Muscle layer of duodenum (tissue), 2 donors: Measurements from ENCODE around the gene RAI1.

Experiments
- H3K27ac ChIP-seq: one replicate; pipeline ENCODE4 v1.7.0; 2013; ENCODE audit warnings: mild to moderate bottlenecking, low read length
- H3K27me3 ChIP-seq: one replicate; pipeline ENCODE4 v1.7.0; 2013; ENCODE audit warnings: low read depth, mild to moderate bottlenecking, control low read depth, low read length
- H3K36me3 ChIP-seq, 2 donors: one replicate each; pipeline ENCODE4 v1.7.0; 2013; ENCODE audit warnings: low read length in 2 of 2, control low read depth in 1 of 2, mild to moderate bottlenecking in 1 of 2; ENCODE audit not compliant: insufficient read depth in 2 of 2, control insufficient read depth in 1 of 2
- H3K4me1 ChIP-seq, 2 donors: one replicate each; pipeline ENCODE4 v1.7.0; 2013; ENCODE audit warnings: low read length in 2 of 2, mild to moderate bottlenecking in 2 of 2, control low read depth in 1 of 2, moderate library complexity in 1 of 2; ENCODE audit not compliant: insufficient read depth in 2 of 2, control insufficient read depth in 1 of 2
- H3K4me3 ChIP-seq, 2 donors: one replicate each; pipeline ENCODE4 v1.7.0; 2013; ENCODE audit warnings: low read length in 2 of 2, low read depth in 1 of 2, mild to moderate bottlenecking in 1 of 2
- H3K9me3 ChIP-seq, 2 donors: one replicate each; pipeline ENCODE4 v1.7.0; 2013; ENCODE audit warnings: low read length in 2 of 2, control low read depth in 1 of 2, mild to moderate bottlenecking in 1 of 2; ENCODE audit not compliant: control insufficient read depth in 1 of 2
- donor health status: healthy.

The RAI1 gene

GRCh38 chr17:17665255-17665654 is 16.0 kb upstream of the RAI1 start:
- no peaks in the 10 kb centered on the region for H3K9me3 ChIP-seq
- H3K4me1 ChIP-seq = no peaks in the 10 kb centered on the region
- H3K27ac ChIP-seq = no peak overlapping the region
- H3K27me3 ChIP-seq = no peaks in the 10 kb centered on the region
- H3K36me3 ChIP-seq = no peaks in the 10 kb centered on the region
- no peak overlapping the region for H3K4me3 ChIP-seq

- H3K36me3 ChIP-seq = no peaks in the 10 kb centered on the region
- no peaks in the 10 kb centered on the region for H3K4me1 ChIP-seq
- H3K27me3 ChIP-seq = no peaks in the 10 kb centered on the region
- H3K9me3 ChIP-seq = no peaks in the 10 kb centered on the region
- H3K27ac ChIP-seq = no peak overlapping the region
- H3K4me3 ChIP-seq = no peak overlapping the region
Observed at GRCh38 chr17:17666111-17666714, 15.0 kb upstream of the RAI1 start.

GRCh38 chr17:17667231-17667630 is 14.0 kb upstream of the RAI1 start:
- H3K27me3 ChIP-seq = no peaks in the 10 kb centered on the region
- no peaks in the 10 kb centered on the region for H3K9me3 ChIP-seq

GRCh38 chr17:17667947-17668346 is 13.3 kb upstream of the RAI1 start:
- Histone ChIP-seq H3K4me3 (no peak overlapping the region), H3K36me3 (no peaks in the 10 kb centered on the region), H3K9me3 (no peaks in the 10 kb centered on the region), H3K27me3 (no peaks in the 10 kb centered on the region), H3K4me1 (no peaks in the 10 kb centered on the region), H3K27ac (no peak overlapping the region)

More at GRCh38 chr17:17667231-17667630, 14.0 kb upstream of the RAI1 start:
- H3K4me3 ChIP-seq = no peak overlapping the region
- no peak overlapping the region for H3K27ac ChIP-seq
- H3K36me3 ChIP-seq = no peaks in the 10 kb centered on the region
- no peaks in the 10 kb centered on the region for H3K4me1 ChIP-seq

- Histone ChIP-seq H3K27ac (no peak overlapping the region), H3K9me3 (no peaks in the 10 kb centered on the region), H3K36me3 (no peaks in the 10 kb centered on the region), H3K4me3 (no peak overlapping the region), H3K27me3 (no peaks in the 10 kb centered on the region), H3K4me1 (no peaks in the 10 kb centered on the region)
Observed at GRCh38 chr17:17668358-17668757, 12.9 kb upstream of the RAI1 start.

- Histone ChIP-seq H3K27me3 (no peaks in the 10 kb centered on the region), H3K36me3 (no peaks in the 10 kb centered on the region), H3K4me1 (no peaks in the 10 kb centered on the region), H3K27ac (no peak overlapping the region), H3K4me3 (no peak overlapping the region), H3K9me3 (no peaks in the 10 kb centered on the region)
Observed at GRCh38 chr17:17668775-17669579, 12.3 kb upstream of the RAI1 start.

GRCh38 chr17:17669580-17670235 is 11.6 kb upstream of the RAI1 start:
- Histone ChIP-seq H3K9me3 (no peaks in the 10 kb centered on the region), H3K4me1 (no peaks in the 10 kb centered on the region), H3K4me3 (no peak overlapping the region), H3K27ac (no peak overlapping the region), H3K27me3 (no peaks in the 10 kb centered on the region), H3K36me3 (no peaks in the 10 kb centered on the region)

GRCh38 chr17:17670701-17671305 is 10.5 kb upstream of the RAI1 start:
- Histone ChIP-seq H3K27me3 (no peaks in the 10 kb centered on the region), H3K27ac (no peak overlapping the region), H3K36me3 (no peaks in the 10 kb centered on the region), H3K9me3 (no peaks in the 10 kb centered on the region), H3K4me3 (no peak overlapping the region), H3K4me1 (no peaks in the 10 kb centered on the region)

- Histone ChIP-seq H3K4me3 (no peak overlapping the region), H3K27ac (no peak overlapping the region), H3K36me3 (no peaks in the 10 kb centered on the region), H3K4me1 (no peaks in the 10 kb centered on the region), H3K27me3 (no peaks in the 10 kb centered on the region), H3K9me3 (no peaks in the 10 kb centered on the region)
Observed at GRCh38 chr17:17671369-17672129, 9.7 kb upstream of the RAI1 start.

GRCh38 chr17:17672453-17673368 is 8.5 kb upstream of the RAI1 start:
- Histone ChIP-seq H3K27ac (no peak overlapping the region), H3K36me3 (no peaks in the 10 kb centered on the region), H3K9me3 (no peaks in the 10 kb centered on the region), H3K27me3 (no peaks in the 10 kb centered on the region), H3K4me1 (no peaks in the 10 kb centered on the region), H3K4me3 (no peak overlapping the region)
